ENCODE measurements around the gene CNTFR. TPM values are rescaled to one million over a fixed set of nuclear protein-coding genes. Genes with fewer than 3 reads are reported as not detected.

CNTFR gene, protein sequence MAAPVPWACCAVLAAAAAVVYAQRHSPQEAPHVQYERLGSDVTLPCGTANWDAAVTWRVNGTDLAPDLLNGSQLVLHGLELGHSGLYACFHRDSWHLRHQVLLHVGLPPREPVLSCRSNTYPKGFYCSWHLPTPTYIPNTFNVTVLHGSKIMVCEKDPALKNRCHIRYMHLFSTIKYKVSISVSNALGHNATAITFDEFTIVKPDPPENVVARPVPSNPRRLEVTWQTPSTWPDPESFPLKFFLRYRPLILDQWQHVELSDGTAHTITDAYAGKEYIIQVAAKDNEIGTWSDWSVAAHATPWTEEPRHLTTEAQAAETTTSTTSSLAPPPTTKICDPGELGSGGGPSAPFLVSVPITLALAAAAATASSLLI
- 0.07 to 0.20 TPM (median 0.13 TPM) in 4 of 5 replicates, not detected in the other for total RNA-seq (2022; extraction: Qiagen RNA extraction; ENCODE audit: low read depth)

DNA sequence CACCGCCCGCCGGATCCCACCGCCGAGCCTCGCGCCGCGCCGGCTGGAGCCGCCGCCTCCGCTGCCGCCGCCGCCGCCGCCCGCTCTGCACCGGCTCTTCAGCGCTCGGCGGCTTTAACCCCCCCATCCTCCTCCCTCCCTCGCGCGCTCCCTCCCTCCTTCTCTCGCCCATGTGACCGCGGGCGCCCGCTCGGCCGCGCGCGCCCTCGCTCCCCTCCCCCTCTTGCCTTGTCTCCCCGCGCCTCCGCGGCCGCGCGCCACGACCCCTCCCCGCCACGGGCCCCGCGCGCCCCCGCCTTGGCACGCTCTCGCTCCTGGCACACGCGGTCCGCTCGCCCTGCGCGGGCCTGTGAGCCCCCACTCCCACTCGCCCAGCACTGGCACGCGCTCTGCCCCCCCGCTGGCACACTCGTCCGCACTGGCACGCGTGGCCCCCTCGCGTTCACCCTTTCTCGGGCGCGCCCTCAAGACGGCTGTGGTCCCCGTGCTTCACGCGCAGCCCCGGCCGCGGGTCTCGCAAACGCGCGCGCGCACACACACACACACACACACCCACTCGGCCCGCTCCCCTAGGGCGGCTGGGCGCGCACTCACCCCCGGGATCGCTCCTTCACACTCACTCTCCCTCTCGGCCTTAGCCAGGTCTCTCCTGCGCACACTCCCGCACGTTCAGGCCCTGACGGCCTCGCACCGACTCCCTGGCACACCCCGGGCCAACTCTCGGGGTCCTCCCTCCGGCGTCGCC, at the start of gene CNTFR:
TSS of gene CNTFR (minus strand) at position 89 of the 745 bp plus-strand sequence. CDS start 20,743 bp downstream, outside the sequence.

DNA sequence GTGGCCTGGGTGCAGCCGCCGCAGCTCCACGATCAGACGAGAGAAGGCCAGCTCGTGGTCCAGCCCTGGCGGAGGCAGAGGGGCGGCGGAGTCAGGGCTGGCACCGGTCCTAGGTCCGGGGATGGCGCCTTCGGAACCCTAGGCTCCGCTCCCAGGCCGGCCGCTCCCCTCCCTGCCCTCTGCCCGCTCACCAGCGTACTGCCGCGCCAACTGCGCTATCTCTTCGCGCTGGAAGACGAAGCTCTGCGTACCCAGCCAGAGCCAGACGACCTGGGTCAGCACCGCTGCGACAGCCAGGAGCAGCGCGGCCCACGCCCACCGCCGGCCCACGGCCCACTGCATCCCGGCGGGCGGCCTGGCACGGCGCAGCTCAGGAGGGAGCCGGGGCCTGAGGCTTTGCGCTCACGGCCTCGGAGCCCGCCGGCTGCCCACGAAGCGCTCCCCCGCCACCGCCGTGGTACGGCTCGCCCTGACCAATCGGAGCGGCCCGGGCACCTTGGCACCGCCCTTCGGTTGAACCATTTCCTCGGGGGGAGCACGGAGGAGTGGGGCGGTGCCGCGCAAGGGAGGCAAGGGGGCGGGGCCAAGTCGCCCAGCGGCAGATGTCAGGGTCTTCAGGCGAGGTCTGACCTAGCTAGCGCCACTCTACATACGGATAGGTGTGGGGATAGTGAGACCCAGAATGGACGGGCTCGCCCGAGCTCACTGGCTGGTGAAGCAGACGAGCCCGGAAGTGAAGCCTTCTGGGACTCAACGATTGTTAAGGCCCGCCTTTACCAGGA, 48.0 kb upstream of the CNTFR start, which contains the start of gene SIGMAR1:
TSS of gene SIGMAR1 (minus strand) at position 432 of the 782 bp plus-strand sequence. CDS start at position 342, 90 bp downstream.

DNA sequence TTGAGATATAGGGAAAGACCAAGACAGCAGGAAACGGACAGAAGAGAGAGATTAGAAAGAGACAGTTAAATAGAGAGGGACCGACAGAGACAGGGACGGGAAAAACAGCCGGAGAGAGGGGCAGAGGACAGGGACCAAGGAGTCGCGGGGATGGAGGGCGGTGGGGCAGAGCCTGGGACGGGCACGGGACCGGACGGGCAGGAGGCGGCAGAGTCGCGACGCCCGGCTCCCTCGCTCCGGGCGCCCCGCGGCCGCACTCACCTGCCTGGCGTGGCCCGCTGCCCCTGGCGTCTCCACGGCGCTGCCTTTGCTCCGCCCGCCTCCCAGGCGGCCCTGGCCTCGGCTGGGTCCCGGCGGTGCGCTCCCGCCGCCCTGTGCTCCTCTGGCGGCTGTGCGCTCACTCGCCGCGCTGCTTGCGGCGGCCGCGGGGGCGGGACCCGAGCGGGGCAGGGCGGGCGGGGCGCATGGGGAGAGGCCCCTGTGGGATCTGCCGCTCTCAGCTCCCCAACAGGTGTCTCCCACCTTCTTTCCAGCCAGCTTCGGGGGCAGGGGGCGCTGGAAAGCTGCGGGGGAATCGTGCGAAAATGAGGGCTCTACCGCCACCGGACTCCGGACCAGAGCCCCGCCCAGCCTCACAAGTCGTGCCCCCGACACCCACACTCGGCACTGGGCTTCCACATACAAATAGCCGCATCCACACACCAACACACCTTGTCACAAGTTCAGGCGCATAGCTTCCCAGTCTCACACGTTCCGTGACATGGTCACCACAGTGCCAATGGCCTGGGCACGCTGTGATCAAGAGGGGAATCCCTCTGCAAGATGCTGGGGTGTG, 39.3 kb upstream of the CNTFR start, which contains the start of gene ARID3C:
TSS of gene ARID3C (minus strand) at position 411 of the 835 bp plus-strand sequence. CDS start 1,052 bp downstream, outside the sequence.

GRCh38 chr9:34620061-34620994, 30.8 kb upstream of the CNTFR start, which contains the start of gene DCTN3:
Gene DCTN3, minus strand, starts transcription at chr9:34620495. Its CDS starts 31 bp downstream, at chr9:34620464.

DNA sequence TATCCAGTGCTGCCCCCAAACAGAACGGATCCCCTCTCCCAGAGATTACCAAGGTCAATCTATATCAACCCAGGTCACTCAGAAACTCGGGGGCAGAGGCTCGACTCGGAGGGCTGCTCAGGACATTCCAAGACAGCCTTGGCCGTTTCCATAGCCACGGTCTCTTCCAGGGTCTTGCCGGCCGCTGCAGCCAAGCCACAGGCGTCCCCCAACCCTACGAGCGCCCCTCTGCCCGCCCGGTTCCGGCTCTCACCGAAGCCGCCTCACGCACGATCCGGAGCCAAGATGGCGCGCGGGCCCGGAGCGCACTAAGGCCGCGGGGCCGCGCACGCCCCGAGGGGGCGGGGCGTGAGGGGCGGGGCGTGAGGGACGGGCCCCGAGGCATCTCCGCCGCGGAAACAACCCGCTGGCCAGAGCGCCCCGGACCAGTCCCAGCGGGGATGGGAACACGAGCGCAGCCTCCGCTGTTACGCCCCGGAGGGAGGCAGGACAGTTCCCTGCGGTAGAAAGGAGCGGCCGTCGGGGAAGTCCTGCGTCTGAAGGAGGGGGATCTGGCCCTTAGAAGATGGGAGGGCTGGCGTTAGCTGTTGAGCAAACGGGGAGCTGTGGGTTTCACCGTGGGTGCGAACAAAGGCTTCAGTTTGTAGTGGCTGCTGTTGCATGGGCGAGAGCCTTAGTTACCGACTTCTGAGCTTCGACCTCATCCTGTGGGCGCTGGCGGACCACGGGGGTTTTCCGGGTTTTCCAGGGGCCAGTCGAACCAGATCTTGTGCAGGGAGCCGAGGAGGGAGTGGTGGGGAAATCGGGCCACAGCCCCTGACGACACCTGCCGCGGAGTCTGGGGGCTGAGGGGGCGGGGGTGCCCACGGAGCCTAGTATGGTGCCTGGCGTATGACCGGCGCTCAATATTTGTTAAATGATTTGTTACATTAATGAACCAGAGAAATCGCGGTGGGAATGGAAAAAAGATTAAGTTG, 22.6 kb upstream of the CNTFR start, which contains the start of gene RPP25L:
TSS of gene RPP25L (minus strand) at position 287 of the 977 bp plus-strand sequence. CDS start 801 bp downstream, outside the sequence.

GRCh38 chr9:34522971-34523797, 66.3 kb downstream of the CNTFR start, which contains the start of gene ENHO:
Gene ENHO, minus strand, starts transcription at chr9:34522990. Its CDS starts 1,295 bp downstream, at chr9:34521695.

Other genes with a start within 250 kb of the CNTFR start
- gene MYORG, start 212.8 kb downstream of the CNTFR start, total RNA-seq (2022; extraction: Qiagen RNA extraction; ENCODE audit: low read depth): 3.1 to 4.5 TPM (median 4.1 TPM) in 5 replicates
- 16.2 to 19.2 TPM (median 16.6 TPM) in 5 replicates for gene FAM219A, start 131.2 kb downstream of the CNTFR start, total RNA-seq (2022; extraction: Qiagen RNA extraction; ENCODE audit: low read depth)
- gene DNAI1, start 130.9 kb downstream of the CNTFR start, total RNA-seq (2022; extraction: Qiagen RNA extraction; ENCODE audit: low read depth): 0.07 TPM in 1 of 5 replicates, not detected in the others
- 1.2 to 2.7 TPM (median 1.9 TPM) in 5 replicates for gene ENHO, start 66.7 kb downstream of the CNTFR start, total RNA-seq (2022; extraction: Qiagen RNA extraction; ENCODE audit: low read depth)
- gene RPP25L, start 22.4 kb upstream of the CNTFR start, total RNA-seq (2022; extraction: Qiagen RNA extraction; ENCODE audit: low read depth): 40.7 to 50.0 TPM (median 45.1 TPM) in 5 replicates
- 97.5 to 107 TPM (median 104 TPM) in 5 replicates for gene DCTN3, start 30.8 kb upstream of the CNTFR start, total RNA-seq (2022; extraction: Qiagen RNA extraction; ENCODE audit: low read depth)
- gene ARID3C, start 39.3 kb upstream of the CNTFR start, total RNA-seq (2022; extraction: Qiagen RNA extraction; ENCODE audit: low read depth): 0.10 to 0.28 TPM (median 0.22 TPM) in 5 replicates
- gene SIGMAR1, start 48.1 kb upstream of the CNTFR start, total RNA-seq (2022; extraction: Qiagen RNA extraction; ENCODE audit: low read depth): 164 to 209 TPM (median 186 TPM) in 5 replicates
- 13.9 to 19.7 TPM (median 19.1 TPM) in 5 replicates for gene GALT, start 57.0 kb upstream of the CNTFR start, total RNA-seq (2022; extraction: Qiagen RNA extraction; ENCODE audit: low read depth)
- 5.6 to 7.6 TPM (median 6.1 TPM) in 5 replicates for gene IL11RA, start 62.5 kb upstream of the CNTFR start, total RNA-seq (2022; extraction: Qiagen RNA extraction; ENCODE audit: low read depth)
- 0.27 to 0.39 TPM (median 0.34 TPM) in 4 of 5 replicates, not detected in the other for gene CCL27, start 72.9 kb upstream of the CNTFR start, total RNA-seq (2022; extraction: Qiagen RNA extraction; ENCODE audit: low read depth)
- gene CCL19, start 101.6 kb upstream of the CNTFR start, total RNA-seq (2022; extraction: Qiagen RNA extraction; ENCODE audit: low read depth): not detected in 5 replicates
- not detected in 5 replicates for gene CCL21, start 120.4 kb upstream of the CNTFR start, total RNA-seq (2022; extraction: Qiagen RNA extraction; ENCODE audit: low read depth)

Data from A549 treated with DMSO at 1 μM for 4 hours (cell line).